Measurements from ENCODE around the gene EEF1AKMT3. TPM values are rescaled to one million over a fixed set of nuclear protein-coding genes. Genes with fewer than 3 reads are reported as not detected.

EEF1AKMT3 gene
- total and polyA plus RNA-seq, 2 experiments from 2014 or later: 1.3 to 5.3 TPM

DNA sequence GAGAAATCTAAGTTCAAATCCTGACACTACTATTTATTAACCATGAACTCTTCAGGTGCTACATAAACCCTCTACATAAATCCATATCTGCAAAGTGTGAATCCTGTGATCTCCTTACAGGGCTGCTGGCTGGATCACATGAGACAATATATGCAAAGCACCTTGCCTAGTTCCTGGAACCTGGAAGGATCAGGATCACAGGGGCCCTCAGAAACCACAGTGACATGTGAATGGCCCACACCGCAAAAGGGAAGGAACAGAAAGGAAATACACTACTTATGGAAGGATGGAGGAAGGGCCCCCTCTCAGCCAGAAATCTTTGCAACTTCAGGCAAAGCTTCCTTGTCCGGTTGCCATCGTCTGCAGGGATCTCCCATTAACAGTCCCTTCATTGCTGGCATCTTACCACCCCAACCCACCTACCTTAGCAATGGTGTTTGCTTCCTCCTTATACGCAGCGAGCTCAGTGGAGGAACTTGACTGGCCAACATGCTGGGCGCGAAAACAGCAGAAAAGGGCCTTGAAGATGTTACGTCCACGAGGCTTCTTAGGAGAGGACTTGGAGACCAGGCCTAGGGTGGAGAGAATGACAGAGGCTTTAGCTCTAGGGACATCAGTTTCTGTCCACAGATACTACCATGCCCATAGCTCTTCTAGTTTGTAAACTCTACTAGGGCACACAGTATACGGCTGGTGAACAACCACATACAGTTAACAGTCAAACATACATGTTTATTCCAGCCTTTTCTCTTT is 56.8 kb downstream of the EEF1AKMT3 start:
- no peaks in the 10 kb centered on the region for H3K9me3 Mint-ChIP-seq
- ATAC-seq (no peak), DNase-seq (ENCODE audit: low spot score) (no peak)
- TF ChIP-seq, protein P1, sequence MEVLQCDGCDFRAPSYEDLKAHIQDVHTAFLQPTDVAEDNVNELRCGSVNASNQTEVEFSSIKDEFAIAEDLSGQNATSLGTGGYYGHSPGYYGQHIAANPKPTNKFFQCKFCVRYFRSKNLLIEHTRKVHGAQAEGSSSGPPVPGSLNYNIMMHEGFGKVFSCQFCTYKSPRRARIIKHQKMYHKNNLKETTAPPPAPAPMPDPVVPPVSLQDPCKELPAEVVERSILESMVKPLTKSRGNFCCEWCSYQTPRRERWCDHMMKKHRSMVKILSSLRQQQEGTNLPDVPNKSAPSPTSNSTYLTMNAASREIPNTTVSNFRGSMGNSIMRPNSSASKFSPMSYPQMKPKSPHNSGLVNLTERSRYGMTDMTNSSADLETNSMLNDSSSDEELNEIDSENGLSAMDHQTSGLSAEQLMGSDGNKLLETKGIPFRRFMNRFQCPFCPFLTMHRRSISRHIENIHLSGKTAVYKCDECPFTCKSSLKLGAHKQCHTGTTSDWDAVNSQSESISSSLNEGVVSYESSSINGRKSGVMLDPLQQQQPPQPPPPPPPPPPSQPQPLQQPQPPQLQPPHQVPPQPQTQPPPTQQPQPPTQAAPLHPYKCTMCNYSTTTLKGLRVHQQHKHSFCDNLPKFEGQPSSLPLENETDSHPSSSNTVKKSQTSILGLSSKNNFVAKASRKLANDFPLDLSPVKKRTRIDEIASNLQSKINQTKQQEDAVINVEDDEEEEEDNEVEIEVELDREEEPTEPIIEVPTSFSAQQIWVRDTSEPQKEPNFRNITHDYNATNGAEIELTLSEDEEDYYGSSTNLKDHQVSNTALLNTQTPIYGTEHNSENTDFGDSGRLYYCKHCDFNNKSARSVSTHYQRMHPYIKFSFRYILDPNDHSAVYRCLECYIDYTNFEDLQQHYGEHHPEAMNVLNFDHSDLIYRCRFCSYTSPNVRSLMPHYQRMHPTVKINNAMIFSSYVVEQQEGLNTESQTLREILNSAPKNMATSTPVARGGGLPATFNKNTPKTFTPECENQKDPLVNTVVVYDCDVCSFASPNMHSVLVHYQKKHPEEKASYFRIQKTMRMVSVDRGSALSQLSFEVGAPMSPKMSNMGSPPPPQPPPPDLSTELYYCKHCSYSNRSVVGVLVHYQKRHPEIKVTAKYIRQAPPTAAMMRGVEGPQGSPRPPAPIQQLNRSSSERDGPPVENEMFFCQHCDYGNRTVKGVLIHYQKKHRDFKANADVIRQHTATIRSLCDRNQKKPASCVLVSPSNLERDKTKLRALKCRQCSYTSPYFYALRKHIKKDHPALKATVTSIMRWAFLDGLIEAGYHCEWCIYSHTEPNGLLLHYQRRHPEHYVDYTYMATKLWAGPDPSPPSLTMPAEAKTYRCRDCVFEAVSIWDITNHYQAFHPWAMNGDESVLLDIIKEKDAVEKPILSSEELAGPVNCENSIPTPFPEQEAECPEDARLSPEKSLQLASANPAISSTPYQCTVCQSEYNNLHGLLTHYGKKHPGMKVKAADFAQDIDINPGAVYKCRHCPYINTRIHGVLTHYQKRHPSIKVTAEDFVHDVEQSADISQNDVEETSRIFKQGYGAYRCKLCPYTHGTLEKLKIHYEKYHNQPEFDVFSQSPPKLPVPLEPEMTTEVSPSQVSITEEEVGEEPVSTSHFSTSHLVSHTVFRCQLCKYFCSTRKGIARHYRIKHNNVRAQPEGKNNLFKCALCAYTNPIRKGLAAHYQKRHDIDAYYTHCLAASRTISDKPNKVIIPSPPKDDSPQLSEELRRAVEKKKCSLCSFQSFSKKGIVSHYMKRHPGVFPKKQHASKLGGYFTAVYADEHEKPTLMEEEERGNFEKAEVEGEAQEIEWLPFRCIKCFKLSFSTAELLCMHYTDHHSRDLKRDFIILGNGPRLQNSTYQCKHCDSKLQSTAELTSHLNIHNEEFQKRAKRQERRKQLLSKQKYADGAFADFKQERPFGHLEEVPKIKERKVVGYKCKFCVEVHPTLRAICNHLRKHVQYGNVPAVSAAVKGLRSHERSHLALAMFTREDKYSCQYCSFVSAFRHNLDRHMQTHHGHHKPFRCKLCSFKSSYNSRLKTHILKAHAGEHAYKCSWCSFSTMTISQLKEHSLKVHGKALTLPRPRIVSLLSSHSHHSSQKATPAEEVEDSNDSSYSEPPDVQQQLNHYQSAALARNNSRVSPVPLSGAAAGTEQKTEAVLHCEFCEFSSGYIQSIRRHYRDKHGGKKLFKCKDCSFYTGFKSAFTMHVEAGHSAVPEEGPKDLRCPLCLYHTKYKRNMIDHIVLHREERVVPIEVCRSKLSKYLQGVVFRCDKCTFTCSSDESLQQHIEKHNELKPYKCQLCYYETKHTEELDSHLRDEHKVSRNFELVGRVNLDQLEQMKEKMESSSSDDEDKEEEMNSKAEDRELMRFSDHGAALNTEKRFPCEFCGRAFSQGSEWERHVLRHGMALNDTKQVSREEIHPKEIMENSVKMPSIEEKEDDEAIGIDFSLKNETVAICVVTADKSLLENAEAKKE (CRISPR knock-in tag; IDR thresholded peaks at IDR 0.05): no peak
- TF ChIP-seq EZH2 (IDR thresholded peaks at IDR 0.05; ENCODE audit: low read depth, unreplicated experiment) (no peak), NANOG (IDR thresholded peaks at IDR 0.05; ENCODE audit: borderline replicate concordance) (no peak), ZNF114 (CRISPR knock-in tag; IDR thresholded peaks at IDR 0.05) (no peak), CREB1 (CRISPR knock-in tag; IDR thresholded peaks at IDR 0.05; ENCODE audit: low read depth) (no peak), POLR2AphosphoS5 (IDR thresholded peaks at IDR 0.05; ENCODE audit: low read depth) (no peak), ZNF331 (CRISPR knock-in tag; IDR thresholded peaks at IDR 0.05; ENCODE audit: low read depth) (no peak), EZH2phosphoT487 (IDR thresholded peaks at IDR 0.05; ENCODE audit: unreplicated experiment) (no peak)
- TF ChIP-seq, protein P2, sequence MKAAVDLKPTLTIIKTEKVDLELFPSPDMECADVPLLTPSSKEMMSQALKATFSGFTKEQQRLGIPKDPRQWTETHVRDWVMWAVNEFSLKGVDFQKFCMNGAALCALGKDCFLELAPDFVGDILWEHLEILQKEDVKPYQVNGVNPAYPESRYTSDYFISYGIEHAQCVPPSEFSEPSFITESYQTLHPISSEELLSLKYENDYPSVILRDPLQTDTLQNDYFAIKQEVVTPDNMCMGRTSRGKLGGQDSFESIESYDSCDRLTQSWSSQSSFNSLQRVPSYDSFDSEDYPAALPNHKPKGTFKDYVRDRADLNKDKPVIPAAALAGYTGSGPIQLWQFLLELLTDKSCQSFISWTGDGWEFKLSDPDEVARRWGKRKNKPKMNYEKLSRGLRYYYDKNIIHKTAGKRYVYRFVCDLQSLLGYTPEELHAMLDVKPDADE (IDR thresholded peaks at IDR 0.05): no peak
- TF ChIP-seq, protein P3, sequence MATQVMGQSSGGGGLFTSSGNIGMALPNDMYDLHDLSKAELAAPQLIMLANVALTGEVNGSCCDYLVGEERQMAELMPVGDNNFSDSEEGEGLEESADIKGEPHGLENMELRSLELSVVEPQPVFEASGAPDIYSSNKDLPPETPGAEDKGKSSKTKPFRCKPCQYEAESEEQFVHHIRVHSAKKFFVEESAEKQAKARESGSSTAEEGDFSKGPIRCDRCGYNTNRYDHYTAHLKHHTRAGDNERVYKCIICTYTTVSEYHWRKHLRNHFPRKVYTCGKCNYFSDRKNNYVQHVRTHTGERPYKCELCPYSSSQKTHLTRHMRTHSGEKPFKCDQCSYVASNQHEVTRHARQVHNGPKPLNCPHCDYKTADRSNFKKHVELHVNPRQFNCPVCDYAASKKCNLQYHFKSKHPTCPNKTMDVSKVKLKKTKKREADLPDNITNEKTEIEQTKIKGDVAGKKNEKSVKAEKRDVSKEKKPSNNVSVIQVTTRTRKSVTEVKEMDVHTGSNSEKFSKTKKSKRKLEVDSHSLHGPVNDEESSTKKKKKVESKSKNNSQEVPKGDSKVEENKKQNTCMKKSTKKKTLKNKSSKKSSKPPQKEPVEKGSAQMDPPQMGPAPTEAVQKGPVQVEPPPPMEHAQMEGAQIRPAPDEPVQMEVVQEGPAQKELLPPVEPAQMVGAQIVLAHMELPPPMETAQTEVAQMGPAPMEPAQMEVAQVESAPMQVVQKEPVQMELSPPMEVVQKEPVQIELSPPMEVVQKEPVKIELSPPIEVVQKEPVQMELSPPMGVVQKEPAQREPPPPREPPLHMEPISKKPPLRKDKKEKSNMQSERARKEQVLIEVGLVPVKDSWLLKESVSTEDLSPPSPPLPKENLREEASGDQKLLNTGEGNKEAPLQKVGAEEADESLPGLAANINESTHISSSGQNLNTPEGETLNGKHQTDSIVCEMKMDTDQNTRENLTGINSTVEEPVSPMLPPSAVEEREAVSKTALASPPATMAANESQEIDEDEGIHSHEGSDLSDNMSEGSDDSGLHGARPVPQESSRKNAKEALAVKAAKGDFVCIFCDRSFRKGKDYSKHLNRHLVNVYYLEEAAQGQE (IDR thresholded peaks at IDR 0.05; ENCODE audit: unreplicated experiment): no peak
- TF ChIP-seq, protein P4, sequence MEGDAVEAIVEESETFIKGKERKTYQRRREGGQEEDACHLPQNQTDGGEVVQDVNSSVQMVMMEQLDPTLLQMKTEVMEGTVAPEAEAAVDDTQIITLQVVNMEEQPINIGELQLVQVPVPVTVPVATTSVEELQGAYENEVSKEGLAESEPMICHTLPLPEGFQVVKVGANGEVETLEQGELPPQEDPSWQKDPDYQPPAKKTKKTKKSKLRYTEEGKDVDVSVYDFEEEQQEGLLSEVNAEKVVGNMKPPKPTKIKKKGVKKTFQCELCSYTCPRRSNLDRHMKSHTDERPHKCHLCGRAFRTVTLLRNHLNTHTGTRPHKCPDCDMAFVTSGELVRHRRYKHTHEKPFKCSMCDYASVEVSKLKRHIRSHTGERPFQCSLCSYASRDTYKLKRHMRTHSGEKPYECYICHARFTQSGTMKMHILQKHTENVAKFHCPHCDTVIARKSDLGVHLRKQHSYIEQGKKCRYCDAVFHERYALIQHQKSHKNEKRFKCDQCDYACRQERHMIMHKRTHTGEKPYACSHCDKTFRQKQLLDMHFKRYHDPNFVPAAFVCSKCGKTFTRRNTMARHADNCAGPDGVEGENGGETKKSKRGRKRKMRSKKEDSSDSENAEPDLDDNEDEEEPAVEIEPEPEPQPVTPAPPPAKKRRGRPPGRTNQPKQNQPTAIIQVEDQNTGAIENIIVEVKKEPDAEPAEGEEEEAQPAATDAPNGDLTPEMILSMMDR (conservative IDR thresholded peaks at IDR 0.05; ENCODE audit: low read depth in 2 of 2): no peak
- peaks cover 30% of the 10 kb centered on the region for H3K4me1 Mint-ChIP-seq
- Histone ChIP-seq H3K27me3 (ENCODE audit: insufficient read depth) (no peaks in the 10 kb centered on the region), H3K79me2 (replicated peaks; ENCODE audit: insufficient read depth) (peaks cover 56% of the 10 kb centered on the region), H3K9me2 (ENCODE audit: insufficient read depth) (no peaks in the 10 kb centered on the region), H4K20me1 (replicated peaks; ENCODE audit: insufficient read depth) (peaks cover 23% of the 10 kb centered on the region), H3K4me1 (ENCODE audit: insufficient read depth) (peaks cover 24% of the 10 kb centered on the region), H3F3A (replicated peaks; ENCODE audit: low read depth) (peaks cover 7% of the 10 kb centered on the region; the same call in 1 of the 2 replicates), H3K4me2 (no peak overlapping the region), H2AFZ (no peak overlapping the region), H3K27ac (ENCODE audit: low read depth) (peak overlapping the region; percentile 80; the same call in 1 of the 2 replicates), H3K4me3 (no peak overlapping the region), H3K36me3 (ENCODE audit: insufficient read depth) (peaks cover 32% of the 10 kb centered on the region)
- H3K27me3 Mint-ChIP-seq (ENCODE audit: insufficient read depth, low read depth, poor library complexity): peaks cover 5% of the 10 kb centered on the region
- H3K4me3 Mint-ChIP-seq: no peak overlapping the region
- peaks cover 55% of the 10 kb centered on the region for H3K36me3 Mint-ChIP-seq (ENCODE audit: low read depth)
- H3K27ac Mint-ChIP-seq: no peak overlapping the region; the same call in 1 of the 2 replicates
